Mononuclear cell (primary cell): ENCODE results near the gene FAM111B. TPM values are rescaled to one million over a fixed set of nuclear protein-coding genes. Genes with fewer than 3 reads are reported as not detected.

Experiments
- H3K27me3 ChIP-seq: 2 replicates; pipeline ENCODE4 v1.6.0; 2011; ENCODE audit warnings: low read length, control low read depth; ENCODE audit not compliant: insufficient read depth
- H3K4me1 ChIP-seq: 2 replicates; pipeline ENCODE4 v1.5.1; 2011; ENCODE audit warnings: mild to moderate bottlenecking, low read length, control low read depth; ENCODE audit not compliant: insufficient read depth
- H3K4me3 ChIP-seq: 2 replicates; pipeline ENCODE4 v1.5.1; 2011; ENCODE audit warnings: mild to moderate bottlenecking, low read length, moderate library complexity
- H3K9me3 ChIP-seq: 2 replicates; pipeline ENCODE4 v1.5.1; 2011; ENCODE audit warnings: low read depth, mild to moderate bottlenecking, control low read depth, low read length
- total RNA-seq: library from RNA; depleted of rRNA; stranded (reverse); fragments of >200 nt; gene quantifications from one replicate; pipeline ENCODE4 v1.2.3, GENCODE V29; 2012

FAM111B gene
- total RNA-seq, 1 donor, result 3.3 TPM

DNA sequence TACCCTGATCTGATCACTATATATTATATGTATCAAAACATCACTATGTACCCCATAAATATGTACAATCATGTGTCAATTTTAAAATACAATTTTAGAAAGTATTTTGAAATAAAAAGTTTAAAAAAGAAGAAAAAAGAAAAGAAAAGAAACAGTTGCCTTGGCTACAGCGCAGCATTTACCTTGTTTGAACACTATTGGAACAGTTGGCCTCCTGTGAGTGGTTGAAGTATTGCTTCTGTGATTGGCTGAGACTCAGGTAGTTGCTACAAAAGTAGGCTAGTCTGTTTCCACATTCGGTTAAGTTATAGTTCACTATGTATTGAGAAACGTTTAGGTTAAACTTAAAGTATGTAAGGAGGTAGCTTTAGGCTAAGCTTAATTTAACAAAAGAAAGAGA, 57.0 kb downstream of the FAM111B start:
- Histone ChIP-seq H3K4me3 (no peak overlapping the region), H3K27me3 (no peaks in the 10 kb centered on the region), H3K4me1 (no peaks in the 10 kb centered on the region), H3K9me3 (no peaks in the 10 kb centered on the region)

DNA sequence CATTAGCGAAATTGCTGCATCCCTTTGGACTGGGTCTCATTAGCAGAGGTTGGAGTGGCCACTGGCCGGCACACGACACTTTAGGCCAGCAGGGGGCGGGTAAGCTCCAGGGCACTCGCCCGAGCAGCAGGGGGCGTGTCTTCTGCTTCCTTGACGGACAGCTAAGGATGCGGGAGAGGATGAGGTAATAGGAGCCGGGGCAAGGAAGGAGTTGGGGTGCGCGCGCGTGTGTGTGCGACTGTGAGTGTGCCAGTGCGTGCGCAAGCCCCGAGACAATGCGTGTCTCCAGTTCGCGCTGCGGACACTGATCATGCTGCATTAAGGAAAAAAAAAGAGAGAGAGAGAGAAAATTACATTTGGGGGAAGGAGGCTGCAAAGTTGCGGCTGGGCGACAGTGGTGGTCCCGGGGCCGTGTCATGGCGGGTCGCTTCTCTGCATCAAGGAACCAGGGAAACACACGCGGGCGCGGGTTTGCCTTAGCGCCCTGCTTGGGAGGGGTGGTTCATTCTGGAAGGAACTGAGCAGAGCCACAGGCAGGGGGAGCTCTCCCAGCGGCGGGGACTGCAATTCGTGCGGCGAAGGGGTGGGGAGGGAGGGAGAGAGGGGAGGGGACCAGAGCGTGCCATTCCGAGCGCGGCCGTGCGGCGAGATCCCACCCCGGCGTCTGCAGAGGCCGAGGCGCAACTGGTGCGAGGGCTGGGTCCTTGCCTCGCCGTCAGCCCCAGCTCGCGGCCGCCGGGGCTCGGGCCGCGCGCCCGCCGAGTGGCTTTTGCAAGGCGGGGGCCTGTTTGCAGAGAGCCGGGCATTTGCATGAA, 64.7 kb downstream of the FAM111B start, which contains the start of gene DTX4:
DTX4 (plus strand) TSS at position 625 of the 815 bp plus-strand sequence. CDS start 464 bp downstream, outside the sequence.
- peaks cover 4% of the 10 kb centered on the region for H3K27me3 ChIP-seq
- H3K4me1 ChIP-seq, result peaks cover 25% of the 10 kb centered on the region
- peak within 1 kb of the TSS; percentile 54 for H3K4me3 ChIP-seq
- no peaks in the 10 kb centered on the region for H3K9me3 ChIP-seq

GRCh38 chr11:59172345-59173079, 65.5 kb downstream of the FAM111B start:
- H3K9me3 ChIP-seq, result no peaks in the 10 kb centered on the region
- peaks cover 4% of the 10 kb centered on the region for H3K27me3 ChIP-seq
- peaks cover 25% of the 10 kb centered on the region for H3K4me1 ChIP-seq
- H3K4me3 ChIP-seq, result peak overlapping the region; percentile 54

DNA sequence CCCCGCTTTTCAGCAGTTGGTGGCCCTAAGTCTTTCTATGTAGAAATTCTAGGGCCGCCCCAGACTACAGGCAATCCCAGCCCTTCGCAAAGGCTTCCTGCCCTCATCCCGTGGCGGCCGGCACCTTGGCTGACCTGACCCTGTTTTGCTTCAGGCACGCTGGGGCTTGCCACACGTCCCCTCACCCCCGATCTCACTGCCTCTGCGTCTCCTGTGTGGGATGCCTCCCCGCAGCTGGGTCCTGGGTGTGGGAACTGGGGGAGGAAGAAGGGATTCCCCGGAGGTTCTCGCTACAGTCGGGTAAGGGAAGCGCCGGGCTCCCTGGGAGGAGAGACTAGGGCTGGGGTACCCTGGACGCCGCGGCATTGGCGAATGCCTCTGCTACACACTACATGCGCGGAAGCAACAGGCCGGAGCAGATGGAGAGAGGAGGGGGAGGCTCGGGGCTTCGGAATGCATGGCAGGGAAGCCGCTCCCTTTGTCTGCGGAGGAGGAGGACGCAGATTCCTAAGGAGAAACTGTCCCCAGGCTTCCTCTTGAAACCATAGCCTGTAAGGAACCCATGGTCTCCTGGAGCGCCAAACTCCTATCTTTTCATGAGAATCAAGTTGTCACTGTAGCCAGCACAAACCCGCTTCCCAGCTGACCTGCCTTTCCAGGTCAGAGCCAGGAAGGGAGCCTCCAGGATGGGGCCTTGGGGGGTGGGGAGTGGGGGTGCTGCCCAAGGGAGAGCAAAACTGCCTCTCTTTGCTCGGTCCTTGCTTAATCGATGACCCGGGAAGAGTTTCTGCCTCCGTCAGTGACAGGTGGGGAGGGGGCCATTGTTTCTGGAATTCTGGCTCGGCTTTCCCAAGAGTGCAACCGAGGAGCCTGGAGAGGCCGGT, 66.3 kb downstream of the FAM111B start:
- peaks cover 25% of the 10 kb centered on the region for H3K4me1 ChIP-seq
- peaks cover 4% of the 10 kb centered on the region for H3K27me3 ChIP-seq
- H3K4me3 ChIP-seq, result peak overlapping the region; percentile 54
- no peaks in the 10 kb centered on the region for H3K9me3 ChIP-seq

DNA sequence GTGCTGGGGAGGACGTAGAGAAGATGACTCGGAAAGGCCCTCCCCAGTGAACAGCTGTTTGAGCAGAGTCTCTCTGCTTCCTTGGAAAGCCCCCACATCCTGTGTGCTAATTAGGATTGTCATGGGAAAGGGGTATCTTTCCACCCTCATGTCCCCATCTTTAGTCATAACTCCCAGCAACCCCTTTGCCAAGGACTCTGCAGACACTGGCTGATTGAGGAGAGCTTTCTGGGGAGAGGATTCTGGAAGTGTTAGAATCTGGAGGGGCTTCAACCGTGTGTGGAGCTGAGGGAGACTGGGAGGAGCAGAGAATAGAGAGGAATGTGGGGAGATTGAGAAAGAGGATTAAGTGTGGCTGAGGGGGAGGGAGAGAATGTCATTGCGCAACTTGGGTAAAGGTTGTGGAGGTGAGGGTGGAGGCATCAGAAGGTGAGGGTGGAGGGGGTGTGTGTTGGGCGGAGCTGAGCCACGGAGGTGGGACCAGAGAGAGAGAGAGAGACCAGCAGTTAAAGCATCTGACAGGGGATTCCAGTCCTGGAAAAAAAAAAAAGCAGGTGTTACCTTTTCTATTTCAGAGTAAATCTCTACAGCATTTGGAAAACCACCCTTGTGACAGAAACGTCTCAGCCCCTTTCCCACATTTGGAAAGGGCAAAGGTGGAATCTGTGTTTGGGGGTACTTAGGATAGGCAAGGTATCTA, 67.1 kb downstream of the FAM111B start:
- H3K27me3 ChIP-seq, result peaks cover 4% of the 10 kb centered on the region
- H3K4me3 ChIP-seq, result no peak overlapping the region
- peaks cover 25% of the 10 kb centered on the region for H3K4me1 ChIP-seq
- H3K9me3 ChIP-seq, result no peaks in the 10 kb centered on the region

- Histone ChIP-seq H3K4me3 (no peak overlapping the region), H3K9me3 (no peaks in the 10 kb centered on the region), H3K4me1 (peaks cover 25% of the 10 kb centered on the region), H3K27me3 (peaks cover 4% of the 10 kb centered on the region)
Observed at GRCh38 chr11:59174664-59175033, 67.6 kb downstream of the FAM111B start.

DNA sequence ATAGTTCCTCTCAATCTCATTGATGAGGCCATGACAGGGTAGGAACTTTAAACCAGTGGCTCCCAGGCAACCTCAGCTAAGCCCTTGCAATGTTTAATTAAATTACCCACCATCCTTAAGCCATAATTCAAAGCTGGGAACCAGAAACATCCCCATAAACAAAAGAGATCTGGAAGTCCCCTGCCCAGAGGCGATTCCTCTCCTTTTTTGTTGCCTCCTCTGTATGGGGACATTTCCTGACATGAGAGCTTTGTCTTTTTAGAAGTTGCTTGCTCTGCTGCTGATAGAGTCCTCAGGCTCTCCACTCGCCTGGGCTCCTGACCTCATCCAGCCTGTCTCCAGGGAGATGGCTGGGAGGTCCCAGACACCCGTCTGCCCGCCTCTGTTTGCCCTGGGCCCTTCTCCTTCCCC, 68.1 kb downstream of the FAM111B start:
- Histone ChIP-seq H3K4me3 (no peak overlapping the region), H3K27me3 (peaks cover 4% of the 10 kb centered on the region), H3K4me1 (peaks cover 25% of the 10 kb centered on the region), H3K9me3 (no peaks in the 10 kb centered on the region)

DNA sequence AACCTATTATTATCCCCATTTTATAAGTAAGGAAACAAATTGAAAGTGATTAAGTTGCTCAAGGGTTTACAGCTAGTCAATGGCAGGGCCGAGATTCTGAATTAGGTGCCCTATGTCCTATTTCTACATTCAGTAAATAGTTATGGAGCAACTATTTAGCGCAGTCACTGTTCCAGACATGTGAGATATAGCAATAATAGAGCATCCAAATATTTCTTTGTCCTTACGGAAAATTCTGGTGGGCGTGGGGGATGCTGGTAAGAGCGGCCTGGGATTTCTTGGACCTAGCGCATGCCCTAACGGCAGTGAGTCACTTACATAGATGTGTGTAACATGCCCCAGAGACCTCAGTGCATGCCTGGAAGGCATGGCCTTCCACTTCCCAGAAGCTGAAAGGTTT, 69.3 kb downstream of the FAM111B start:
- H3K4me3 ChIP-seq, result no peak overlapping the region
- H3K9me3 ChIP-seq, result no peaks in the 10 kb centered on the region
- peaks cover 4% of the 10 kb centered on the region for H3K27me3 ChIP-seq
- peaks cover 25% of the 10 kb centered on the region for H3K4me1 ChIP-seq

Other genes with a start within 250 kb of the FAM111B start
- gene GLYATL1, start 167.7 kb upstream of the FAM111B start, total RNA-seq, result 0.10 TPM
- gene GLYATL1B, start 20.9 kb upstream of the FAM111B start, total RNA-seq, result not detected
- 29.4 TPM for gene FAM111A, start 35.6 kb downstream of the FAM111B start, total RNA-seq
- gene DTX4, start 64.9 kb downstream of the FAM111B start, total RNA-seq, result 5.2 TPM
- gene MPEG1, start 105.7 kb downstream of the FAM111B start, total RNA-seq, result 84.1 TPM